Prostate gland (tissue), 2 donors: Measurements from ENCODE around the gene HAND2. TPM values are rescaled to one million over a fixed set of nuclear protein-coding genes. Genes with fewer than 3 reads are reported as not detected.

Experiments
- DNase-seq: peaks from one replicate; pipeline ENCODE4 v3.0.0-alpha.2; 2019; ENCODE audit warnings: low spot score
- H3K27ac ChIP-seq, 2 donors: fragments of 200-600 bp; sonication (generic); 2 replicates each; pipeline ENCODE4 v1.5.1; 2017 to 2019
- H3K27me3 ChIP-seq: fragments of 200-600 bp; sonication (generic); replicated peaks from 2 replicates; pipeline ENCODE4 v1.5.1; 2019; ENCODE audit not compliant: insufficient read depth
- H3K36me3 ChIP-seq, 2 donors: fragments of 200-600 bp; sonication (generic); 1 replicate in 1 of 2; 2 replicates in 1 of 2; pipeline versions ENCODE4 v1.5.1 to v1.8.1; 2017 to 2019
- H3K4me1 ChIP-seq: fragments of 200-600 bp; sonication (generic); replicated peaks from 2 replicates; pipeline ENCODE4 v1.5.1; 2019
- H3K4me3 ChIP-seq, 2 donors: fragments of 200-600 bp; sonication (generic); 2 replicates each; pipeline ENCODE4 v1.5.1; 2017 to 2019
- H3K9me3 ChIP-seq: fragments of 200-600 bp; sonication (generic); 2 replicates; pipeline ENCODE4 v1.5.1; 2017
- CTCF ChIP-seq, 4 experiments: fragments of 200-600 bp in 2 of 4; fragments of 450-650 bp in 2 of 4; sonication (generic) in 2 of 4; IDR thresholded peaks; 1 replicate in 3 of 4; 2 replicates in 1 of 4; pipeline ENCODE4 v1.5.1; 2016 to 2019; ENCODE audit warnings: antibody characterized with exemption in 4 of 4, mild to moderate bottlenecking in 2 of 4, moderate library complexity in 2 of 4
- POLR2A ChIP-seq: fragments of 450-650 bp; IDR thresholded peaks from one replicate; pipeline ENCODE4 v1.6.1; 2016; ENCODE audit warnings: antibody characterized with exemption, mild to moderate bottlenecking
- POLR2AphosphoS5 ChIP-seq: sonication (generic); formaldehyde crosslinking; IDR thresholded peaks from one replicate; pipeline ENCODE4 v1.6.1; 2017; ENCODE audit warnings: antibody characterized with exemption
- WGBS: methylation state at CpG from one replicate; pipeline ENCODE4 v1.1.5; 2018; 5-methylcytosine and 5-hydroxymethylcytosine counted together
- intact Hi-C: fragments of 100-400 bp; cut with DNase I; formaldehyde crosslinking; loops from one replicate; pipeline ENCODE4 v1.14.2; 2022
- total RNA-seq, 2 donors: library from RNA; depleted of rRNA; stranded (reverse); fragments of >200 nt; gene quantifications; one replicate each; pipeline ENCODE4 v1.1.0, GENCODE V29; 2016

HAND2 gene
- total RNA-seq, 2 donors from 2014 or later, result 7.5 TPM; not detected in 1

GRCh38 chr4:173532725-173533511 lies 2.9 kb upstream of the HAND2 start:
- 42% methylated on average over 4 of the region's 4 CpGs for WGBS
- H3K27ac ChIP-seq, result no peak overlapping the region
- no peaks in the 10 kb centered on the region for H3K9me3 ChIP-seq
- H3K4me3 ChIP-seq, result no peak overlapping the region
- H3K36me3 ChIP-seq, result no peaks in the 10 kb centered on the region
- intact Hi-C loops, result no loop called here
- H3K4me1 ChIP-seq, result no peaks in the 10 kb centered on the region
- TF ChIP-seq CTCF (IDR thresholded peaks at IDR 0.05) (no peak), POLR2AphosphoS5 (no peak), POLR2A (no peak)
- DNase-seq, result no peak
- H3K27me3 ChIP-seq, result peaks cover 55% of the 10 kb centered on the region

DNA sequence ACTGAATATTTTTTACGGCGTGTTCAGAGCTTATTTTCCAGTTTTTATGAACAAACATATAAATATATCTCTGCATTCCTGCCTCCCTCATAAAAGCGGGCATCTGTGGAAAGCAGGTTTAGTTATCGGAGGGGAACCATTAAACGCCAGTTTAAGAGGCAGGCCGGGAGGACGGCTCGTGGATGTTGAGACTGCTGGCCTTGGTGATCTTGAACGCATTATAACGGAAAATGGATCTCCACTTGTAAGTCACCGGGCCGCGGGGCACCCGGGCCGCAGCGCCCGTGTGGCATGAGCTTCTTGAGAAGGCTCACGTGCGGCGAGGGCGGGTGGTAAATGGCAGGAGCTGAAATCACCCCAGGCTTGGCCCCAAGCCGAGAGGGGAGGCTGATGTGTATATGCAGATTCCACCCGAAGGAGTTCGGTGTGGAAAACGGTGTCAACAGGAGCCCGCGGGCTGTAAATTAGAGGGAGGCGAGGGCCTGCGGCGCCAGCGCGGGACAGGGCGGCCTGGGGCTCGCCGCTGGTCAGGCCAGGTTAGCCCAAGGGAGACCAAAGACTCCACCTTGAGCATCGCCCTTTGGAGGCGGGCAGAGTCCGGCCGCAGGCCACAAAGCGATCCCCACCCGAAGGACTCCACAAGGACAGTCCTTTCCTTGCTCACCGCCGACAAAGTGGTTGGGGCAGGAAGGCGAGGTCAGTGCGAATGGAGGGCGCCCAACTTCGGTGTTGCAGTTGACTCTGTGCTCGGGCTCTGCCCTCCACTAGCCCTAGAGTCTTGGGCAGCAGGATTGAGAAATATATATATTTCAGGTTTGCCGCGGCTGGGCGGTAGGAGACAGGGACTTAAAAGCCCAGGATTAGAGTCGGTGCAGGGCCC lies 1.3 kb upstream of the HAND2 start:
- WGBS, result 16% methylated on average over 52 of the region's 52 CpGs
- H3K9me3 ChIP-seq, result no peaks in the 10 kb centered on the region
- intact Hi-C loops, result no loop called here
- no peak for DNase-seq
- H3K27me3 ChIP-seq, result peaks cover 55% of the 10 kb centered on the region
- H3K36me3 ChIP-seq, result no peaks in the 10 kb centered on the region
- no peak overlapping the region for H3K27ac ChIP-seq
- no peak overlapping the region for H3K4me3 ChIP-seq
- TF ChIP-seq POLR2AphosphoS5 (no peak), CTCF (IDR thresholded peaks at IDR 0.05) (no peak), POLR2A (no peak)
- H3K4me1 ChIP-seq, result no peaks in the 10 kb centered on the region

DNA sequence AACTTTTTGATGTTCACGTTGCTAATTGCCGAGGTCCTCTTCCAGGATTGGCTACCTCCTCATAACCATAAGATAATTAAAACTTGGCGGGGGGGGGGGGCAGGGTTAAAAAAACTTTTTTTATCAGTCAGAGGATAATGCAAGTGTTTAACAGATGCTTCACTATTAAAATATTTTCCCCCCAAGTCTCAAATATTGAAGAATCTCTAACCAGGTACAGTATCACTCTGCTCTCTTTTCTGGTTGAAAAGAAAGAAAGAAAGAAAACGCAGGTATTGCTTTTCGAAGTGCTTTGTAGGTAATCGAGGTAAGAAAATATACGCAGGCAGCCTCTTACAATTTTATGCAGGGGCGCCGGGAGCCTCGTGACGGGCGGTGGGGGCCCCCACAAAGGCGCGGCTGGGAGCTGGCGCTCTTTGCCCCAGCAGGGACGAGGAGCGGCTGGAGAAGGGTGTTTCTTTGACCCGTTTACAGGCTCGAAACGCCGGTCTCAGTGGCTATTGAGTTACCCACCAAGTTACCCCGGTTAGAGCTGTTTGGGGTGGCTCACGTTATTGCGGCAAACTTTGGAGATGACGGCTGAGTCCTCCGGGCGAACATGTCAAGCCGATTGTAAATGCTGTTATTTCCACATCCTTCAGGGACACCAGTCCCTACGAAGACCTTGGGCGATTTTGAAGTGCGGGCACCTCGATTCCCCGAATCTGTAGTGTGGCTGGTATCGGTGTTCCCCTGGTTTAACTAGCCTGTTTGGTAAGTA lies 477 bp upstream of the HAND2 start:
- Histone ChIP-seq H3K4me1 (no peaks in the 10 kb centered on the region), H3K27me3 (peaks cover 55% of the 10 kb centered on the region), H3K4me3 (no peak overlapping the region), H3K36me3 (no peaks in the 10 kb centered on the region), H3K9me3 (no peaks in the 10 kb centered on the region), H3K27ac (no peak overlapping the region)
- no peak for DNase-seq
- intact Hi-C loops, result no loop called here
- WGBS, result 8% methylated on average over 34 of the region's 34 CpGs
- TF ChIP-seq POLR2AphosphoS5 (no peak), POLR2A (no peak), CTCF (IDR thresholded peaks at IDR 0.05) (no peak)

DNA sequence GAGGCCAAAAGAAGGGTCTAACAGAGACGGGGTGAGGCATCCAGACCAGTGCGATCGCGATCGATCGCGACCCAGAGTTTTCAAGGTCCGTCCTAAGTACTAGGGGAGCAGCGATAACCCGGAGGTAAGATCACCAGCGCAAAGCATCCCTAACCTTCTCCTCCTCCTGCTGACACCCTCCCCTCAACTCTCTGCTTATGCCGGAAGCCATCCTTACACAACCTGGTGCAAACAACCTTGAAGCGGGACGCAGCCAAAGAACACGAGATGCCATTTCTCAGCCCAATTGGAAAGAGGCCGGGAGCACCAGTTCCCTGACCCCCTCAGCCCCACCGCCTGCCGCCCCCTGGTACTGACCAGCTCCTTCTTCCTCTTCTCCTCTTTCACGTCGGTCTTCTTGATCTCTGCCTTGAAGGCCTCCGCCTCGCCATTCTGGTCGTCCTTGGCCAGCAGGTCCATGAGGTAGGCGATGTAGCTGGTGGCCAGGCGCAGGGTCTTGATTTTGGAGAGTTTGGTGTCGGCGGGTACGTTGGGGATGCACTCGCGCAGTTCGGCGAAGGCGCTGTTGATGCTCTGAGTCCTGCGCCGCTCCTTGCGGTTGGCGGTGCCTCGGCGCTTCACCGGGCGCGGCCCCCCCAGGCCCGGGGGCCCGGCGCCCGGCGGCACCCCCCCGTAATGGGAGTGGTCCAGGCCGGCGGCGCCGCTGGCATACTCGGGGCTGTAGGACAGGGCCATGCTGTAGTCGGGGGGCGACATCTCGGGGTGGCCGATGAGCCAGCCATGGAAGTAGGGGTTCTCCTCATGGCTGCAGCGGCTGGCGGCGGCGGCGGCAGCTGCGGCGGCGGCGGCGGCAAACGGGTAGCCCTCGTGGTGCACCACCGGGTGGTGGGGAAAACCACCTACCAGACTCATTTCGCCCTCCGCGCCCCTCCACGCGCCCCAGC lies 1.4 kb downstream of the HAND2 start:
- H3K9me3 ChIP-seq, result no peaks in the 10 kb centered on the region
- H3K27ac ChIP-seq, result no peak overlapping the region
- peaks cover 63% of the 10 kb centered on the region for H3K27me3 ChIP-seq
- H3K36me3 ChIP-seq, result no peaks in the 10 kb centered on the region
- intact Hi-C loops, result no loop called here
- H3K4me3 ChIP-seq, result no peak overlapping the region
- WGBS, result 5% methylated on average over 75 of the region's 75 CpGs
- TF ChIP-seq CTCF (IDR thresholded peaks at IDR 0.05) (no peak), POLR2AphosphoS5 (no peak), POLR2A (no peak)
- H3K4me1 ChIP-seq, result no peaks in the 10 kb centered on the region
- no peak for DNase-seq
